ENCODE measurements around the gene UBAP1. TPM values are rescaled to one million over a fixed set of nuclear protein-coding genes. Genes with fewer than 3 reads are reported as not detected.
A peak's percentile ranks its signal among the peaks of the same experiment; 100 is the strongest.
"Not testable (repeated sequence)": the region's sequence is repeated elsewhere in the genome, so short reads cannot be mapped to it uniquely, and the experiment has no call there.

The UBAP1 gene
- 23.1 TPM for polyA plus RNA-seq (2012; ENCODE audit: missing spikeins)

- DNase-seq (ENCODE audit: insufficient read length) (peak; percentile 85), FAIRE-seq (peak; percentile 97)
- TF ChIP-seq TAF1 (IDR thresholded peaks at IDR 0.05; ENCODE audit: borderline replicate concordance, low read depth, low read length) (peak; percentile 93), POLR2A (IDR thresholded peaks at IDR 0.05; ENCODE audit: low read depth, low read length) (peak; percentile 90), POLR2AphosphoS5 (IDR thresholded peaks at IDR 0.05; ENCODE audit: low read depth, low read length) (peak; percentile 86)
These were observed at the start of gene UBAP1 for GRCh38 chr9:34178436-34179212. TSS of gene UBAP1 (plus strand) at chr9:34179043. CDS start at chr9:34220915, 41,872 bp downstream.

GRCh38 chr9:34131571-34131970 is 47.3 kb upstream of the UBAP1 start:
- DNase-seq (ENCODE audit: insufficient read length) (no peak), FAIRE-seq (peak; percentile 38)
- no peak for TF ChIP-seq POLR2AphosphoS5 (IDR thresholded peaks at IDR 0.05; ENCODE audit: low read depth, low read length)
- no peak for TF ChIP-seq TAF1 (IDR thresholded peaks at IDR 0.05; ENCODE audit: borderline replicate concordance, low read depth, low read length)
- no peak for TF ChIP-seq POLR2A (IDR thresholded peaks at IDR 0.05; ENCODE audit: low read depth, low read length)

GRCh38 chr9:34133436-34133949 is 45.4 kb upstream of the UBAP1 start:
- no peak for TF ChIP-seq TAF1 (IDR thresholded peaks at IDR 0.05; ENCODE audit: borderline replicate concordance, low read depth, low read length)
- TF ChIP-seq POLR2AphosphoS5 (IDR thresholded peaks at IDR 0.05; ENCODE audit: low read depth, low read length), result no peak
- no peak for TF ChIP-seq POLR2A (IDR thresholded peaks at IDR 0.05; ENCODE audit: low read depth, low read length)
- FAIRE-seq (no peak), DNase-seq (ENCODE audit: insufficient read length) (no peak)

GRCh38 chr9:34134521-34134920 is 44.3 kb upstream of the UBAP1 start:
- FAIRE-seq (no peak), DNase-seq (ENCODE audit: insufficient read length) (no peak)
- TF ChIP-seq POLR2A (IDR thresholded peaks at IDR 0.05; ENCODE audit: low read depth, low read length) (no peak), TAF1 (IDR thresholded peaks at IDR 0.05; ENCODE audit: borderline replicate concordance, low read depth, low read length) (no peak), POLR2AphosphoS5 (IDR thresholded peaks at IDR 0.05; ENCODE audit: low read depth, low read length) (no peak)

GRCh38 chr9:34138644-34139043 is 40.2 kb upstream of the UBAP1 start:
- FAIRE-seq; DNase-seq (ENCODE audit: insufficient read length): not testable (repeated sequence)

- no peak for DNase-seq (ENCODE audit: insufficient read length)
- TF ChIP-seq POLR2A (IDR thresholded peaks at IDR 0.05; ENCODE audit: low read depth, low read length), result no peak
- no peak for TF ChIP-seq POLR2AphosphoS5 (IDR thresholded peaks at IDR 0.05; ENCODE audit: low read depth, low read length)
- no peak for TF ChIP-seq TAF1 (IDR thresholded peaks at IDR 0.05; ENCODE audit: borderline replicate concordance, low read depth, low read length)
- FAIRE-seq, result no peak
These were observed 39.2 kb upstream of the UBAP1 start for GRCh38 chr9:34139477-34140146.

GRCh38 chr9:34140853-34141252 is 38.0 kb upstream of the UBAP1 start:
- DNase-seq (ENCODE audit: insufficient read length) (no peak), FAIRE-seq (no peak)
- TF ChIP-seq POLR2A (IDR thresholded peaks at IDR 0.05; ENCODE audit: low read depth, low read length) (no peak), POLR2AphosphoS5 (IDR thresholded peaks at IDR 0.05; ENCODE audit: low read depth, low read length) (no peak), TAF1 (IDR thresholded peaks at IDR 0.05; ENCODE audit: borderline replicate concordance, low read depth, low read length) (no peak)

- TF ChIP-seq TAF1 (IDR thresholded peaks at IDR 0.05; ENCODE audit: borderline replicate concordance, low read depth, low read length) (no peak), POLR2A (IDR thresholded peaks at IDR 0.05; ENCODE audit: low read depth, low read length) (no peak), POLR2AphosphoS5 (IDR thresholded peaks at IDR 0.05; ENCODE audit: low read depth, low read length) (no peak)
- DNase-seq (ENCODE audit: insufficient read length) (no peak), FAIRE-seq (no peak)
These were observed 35.7 kb upstream of the UBAP1 start for GRCh38 chr9:34143116-34143515.

- TF ChIP-seq TAF1 (IDR thresholded peaks at IDR 0.05; ENCODE audit: borderline replicate concordance, low read depth, low read length) (no peak), POLR2AphosphoS5 (IDR thresholded peaks at IDR 0.05; ENCODE audit: low read depth, low read length) (no peak), POLR2A (IDR thresholded peaks at IDR 0.05; ENCODE audit: low read depth, low read length) (no peak)
- no peak for DNase-seq (ENCODE audit: insufficient read length)
- FAIRE-seq, result no peak
These were observed 33.7 kb upstream of the UBAP1 start for GRCh38 chr9:34145165-34145564.

- FAIRE-seq (no peak), DNase-seq (ENCODE audit: insufficient read length) (no peak)
- no peak for TF ChIP-seq TAF1 (IDR thresholded peaks at IDR 0.05; ENCODE audit: borderline replicate concordance, low read depth, low read length)
- no peak for TF ChIP-seq POLR2A (IDR thresholded peaks at IDR 0.05; ENCODE audit: low read depth, low read length)
- TF ChIP-seq POLR2AphosphoS5 (IDR thresholded peaks at IDR 0.05; ENCODE audit: low read depth, low read length), result no peak
These were observed 27.4 kb upstream of the UBAP1 start for GRCh38 chr9:34151398-34151797.

GRCh38 chr9:34154057-34154456 is 24.8 kb upstream of the UBAP1 start:
- TF ChIP-seq TAF1 (IDR thresholded peaks at IDR 0.05; ENCODE audit: borderline replicate concordance, low read depth, low read length), result no peak
- no peak for TF ChIP-seq POLR2A (IDR thresholded peaks at IDR 0.05; ENCODE audit: low read depth, low read length)
- no peak for TF ChIP-seq POLR2AphosphoS5 (IDR thresholded peaks at IDR 0.05; ENCODE audit: low read depth, low read length)
- DNase-seq (ENCODE audit: insufficient read length), result no peak
- no peak for FAIRE-seq

GRCh38 chr9:34157318-34157717 is 21.5 kb upstream of the UBAP1 start:
- no peak for FAIRE-seq
- DNase-seq (ENCODE audit: insufficient read length), result no peak
- TF ChIP-seq POLR2AphosphoS5 (IDR thresholded peaks at IDR 0.05; ENCODE audit: low read depth, low read length), result no peak
- TF ChIP-seq POLR2A (IDR thresholded peaks at IDR 0.05; ENCODE audit: low read depth, low read length), result no peak
- no peak for TF ChIP-seq TAF1 (IDR thresholded peaks at IDR 0.05; ENCODE audit: borderline replicate concordance, low read depth, low read length)
